ENCODE measurements around the gene NUDT3. TPM values are rescaled to one million over a fixed set of nuclear protein-coding genes. Genes with fewer than 3 reads are reported as not detected.

The NUDT3 gene
- total RNA-seq, 1 donor from 2014 or later: 16.7 TPM

GRCh38 chr6:34390531-34391472 is 1.7 kb downstream of the NUDT3 start:
- H3K36me3 ChIP-seq (ENCODE audit: insufficient read depth, low read length): no peaks in the 10 kb centered on the region
- no peak for FAIRE-seq
- TF ChIP-seq, protein P1, sequence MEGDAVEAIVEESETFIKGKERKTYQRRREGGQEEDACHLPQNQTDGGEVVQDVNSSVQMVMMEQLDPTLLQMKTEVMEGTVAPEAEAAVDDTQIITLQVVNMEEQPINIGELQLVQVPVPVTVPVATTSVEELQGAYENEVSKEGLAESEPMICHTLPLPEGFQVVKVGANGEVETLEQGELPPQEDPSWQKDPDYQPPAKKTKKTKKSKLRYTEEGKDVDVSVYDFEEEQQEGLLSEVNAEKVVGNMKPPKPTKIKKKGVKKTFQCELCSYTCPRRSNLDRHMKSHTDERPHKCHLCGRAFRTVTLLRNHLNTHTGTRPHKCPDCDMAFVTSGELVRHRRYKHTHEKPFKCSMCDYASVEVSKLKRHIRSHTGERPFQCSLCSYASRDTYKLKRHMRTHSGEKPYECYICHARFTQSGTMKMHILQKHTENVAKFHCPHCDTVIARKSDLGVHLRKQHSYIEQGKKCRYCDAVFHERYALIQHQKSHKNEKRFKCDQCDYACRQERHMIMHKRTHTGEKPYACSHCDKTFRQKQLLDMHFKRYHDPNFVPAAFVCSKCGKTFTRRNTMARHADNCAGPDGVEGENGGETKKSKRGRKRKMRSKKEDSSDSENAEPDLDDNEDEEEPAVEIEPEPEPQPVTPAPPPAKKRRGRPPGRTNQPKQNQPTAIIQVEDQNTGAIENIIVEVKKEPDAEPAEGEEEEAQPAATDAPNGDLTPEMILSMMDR (IDR thresholded peaks at IDR 0.05; ENCODE audit: insufficient read depth, low read depth, low read length): no peak
- TF ChIP-seq EZH2 (IDR thresholded peaks at IDR 0.05; ENCODE audit: insufficient read depth, low read length): no peak
- H3K9ac ChIP-seq (ENCODE audit: low read length): peak overlapping the region; percentile 92
- H3K27ac Mint-ChIP-seq (ENCODE audit: unreplicated experiment): no peak overlapping the region
- peaks cover 7% of the 10 kb centered on the region for H3K4me1 ChIP-seq (ENCODE audit: insufficient read depth, low read length)
- peak overlapping the region; percentile 51 for H2AFZ ChIP-seq (ENCODE audit: low read depth, low read length)
- peaks cover 72% of the 10 kb centered on the region for H3K79me2 ChIP-seq (ENCODE audit: insufficient read depth, low read length)
- no peaks in the 10 kb centered on the region for H3K27me3 ChIP-seq (ENCODE audit: insufficient read depth, low read length)
- no peaks in the 10 kb centered on the region for H3K9me3 ChIP-seq (ENCODE audit: insufficient read depth, low read depth, low read length)
- H3K36me3 Mint-ChIP-seq (ENCODE audit: low read depth, unreplicated experiment): no peaks in the 10 kb centered on the region
- no peaks in the 10 kb centered on the region for H3K27me3 Mint-ChIP-seq (ENCODE audit: low read depth, unreplicated experiment)
- H3K4me3 Mint-ChIP-seq (ENCODE audit: unreplicated experiment): no peak overlapping the region
- peak overlapping the region; percentile 77 for H3K4me3 ChIP-seq (ENCODE audit: insufficient read depth, low read depth, low read length)
- H4K20me1 ChIP-seq (ENCODE audit: insufficient read depth, low read length): peaks cover 48% of the 10 kb centered on the region
- H3K27ac ChIP-seq (ENCODE audit: low read depth, low read length): peak overlapping the region; percentile 78
- H3K4me1 Mint-ChIP-seq (ENCODE audit: low read depth, unreplicated experiment): peaks cover 9% of the 10 kb centered on the region
- H3K4me2 ChIP-seq (ENCODE audit: low read length): peak overlapping the region; percentile 94
- peaks cover under 1% of the 10 kb centered on the region for H3K9me3 Mint-ChIP-seq (ENCODE audit: unreplicated experiment)
- peak; percentile 67 for DNase-seq (ENCODE audit: low read depth)

- Mint-ChIP-seq H3K4me1 (ENCODE audit: low read depth, unreplicated experiment) (peaks cover 15% of the 10 kb centered on the region), H3K4me3 (ENCODE audit: unreplicated experiment) (peak overlapping the region; percentile 50), H3K36me3 (ENCODE audit: low read depth, unreplicated experiment) (no peaks in the 10 kb centered on the region), H3K27ac (ENCODE audit: unreplicated experiment) (peak overlapping the region; percentile 50), H3K9me3 (ENCODE audit: unreplicated experiment) (no peaks in the 10 kb centered on the region), H3K27me3 (ENCODE audit: low read depth, unreplicated experiment) (no peaks in the 10 kb centered on the region)
- Histone ChIP-seq H3K27ac (ENCODE audit: low read depth, low read length) (no peak overlapping the region), H3K4me2 (ENCODE audit: low read length) (no peak overlapping the region), H3K9ac (ENCODE audit: low read length) (no peak overlapping the region), H3K36me3 (ENCODE audit: insufficient read depth, low read length) (no peaks in the 10 kb centered on the region), H4K20me1 (ENCODE audit: insufficient read depth, low read length) (peaks cover 62% of the 10 kb centered on the region), H3K79me2 (ENCODE audit: insufficient read depth, low read length) (peaks cover 90% of the 10 kb centered on the region), H3K27me3 (ENCODE audit: insufficient read depth, low read length) (no peaks in the 10 kb centered on the region), H2AFZ (ENCODE audit: low read depth, low read length) (no peak overlapping the region), H3K9me3 (ENCODE audit: insufficient read depth, low read depth, low read length) (no peaks in the 10 kb centered on the region), H3K4me3 (ENCODE audit: insufficient read depth, low read depth, low read length) (no peak overlapping the region), H3K4me1 (ENCODE audit: insufficient read depth, low read length) (peaks cover 7% of the 10 kb centered on the region)
- FAIRE-seq (no peak), DNase-seq (ENCODE audit: low read depth) (no peak)
- TF ChIP-seq, protein P1 (IDR thresholded peaks at IDR 0.05; ENCODE audit: insufficient read depth, low read depth, low read length): no peak
- TF ChIP-seq EZH2 (IDR thresholded peaks at IDR 0.05; ENCODE audit: insufficient read depth, low read length): no peak
Observed at GRCh38 chr6:34389034-34389433, 3.4 kb downstream of the NUDT3 start.

DNA sequence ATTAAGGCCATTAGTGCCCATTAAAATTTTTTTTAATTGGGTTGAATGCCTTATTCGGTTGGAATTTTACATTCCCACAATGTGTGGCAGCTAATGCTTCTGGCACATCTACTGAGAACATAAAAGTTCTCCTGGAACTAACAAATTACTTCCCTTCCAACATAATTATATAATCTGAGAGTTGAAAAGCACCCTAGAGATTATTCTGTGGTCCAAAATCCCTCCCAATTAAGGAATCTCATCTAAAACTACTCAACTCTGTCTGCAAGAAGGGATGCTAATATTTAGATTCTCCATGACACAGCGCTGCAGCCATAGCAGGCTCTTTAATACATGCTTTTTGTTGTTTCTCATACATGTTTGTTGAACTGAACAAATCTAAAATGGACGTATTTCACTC is 4.0 kb downstream of the NUDT3 start:
- no peak overlapping the region for H3K4me2 ChIP-seq (ENCODE audit: low read length)
- H3K4me3 ChIP-seq (ENCODE audit: insufficient read depth, low read depth, low read length): no peak overlapping the region
- DNase-seq (ENCODE audit: low read depth): no peak
- H3K27me3 ChIP-seq (ENCODE audit: insufficient read depth, low read length): no peaks in the 10 kb centered on the region
- H3K9me3 ChIP-seq (ENCODE audit: insufficient read depth, low read depth, low read length): no peaks in the 10 kb centered on the region
- peaks cover 7% of the 10 kb centered on the region for H3K4me1 ChIP-seq (ENCODE audit: insufficient read depth, low read length)
- no peak for FAIRE-seq
- no peak overlapping the region for H3K9ac ChIP-seq (ENCODE audit: low read length)
- no peaks in the 10 kb centered on the region for H3K36me3 ChIP-seq (ENCODE audit: insufficient read depth, low read length)
- H3K27ac Mint-ChIP-seq (ENCODE audit: unreplicated experiment): no peak overlapping the region
- H4K20me1 ChIP-seq (ENCODE audit: insufficient read depth, low read length): peaks cover 68% of the 10 kb centered on the region
- no peak overlapping the region for H3K27ac ChIP-seq (ENCODE audit: low read depth, low read length)
- no peaks in the 10 kb centered on the region for H3K9me3 Mint-ChIP-seq (ENCODE audit: unreplicated experiment)
- H3K4me1 Mint-ChIP-seq (ENCODE audit: low read depth, unreplicated experiment): peaks cover 16% of the 10 kb centered on the region
- peaks cover 96% of the 10 kb centered on the region for H3K79me2 ChIP-seq (ENCODE audit: insufficient read depth, low read length)
- H3K36me3 Mint-ChIP-seq (ENCODE audit: low read depth, unreplicated experiment): no peaks in the 10 kb centered on the region
- H2AFZ ChIP-seq (ENCODE audit: low read depth, low read length): no peak overlapping the region
- TF ChIP-seq EZH2 (IDR thresholded peaks at IDR 0.05; ENCODE audit: insufficient read depth, low read length): no peak
- TF ChIP-seq, protein P1 (IDR thresholded peaks at IDR 0.05; ENCODE audit: insufficient read depth, low read depth, low read length): no peak
- no peak overlapping the region for H3K4me3 Mint-ChIP-seq (ENCODE audit: unreplicated experiment)
- no peaks in the 10 kb centered on the region for H3K27me3 Mint-ChIP-seq (ENCODE audit: low read depth, unreplicated experiment)

All from astrocyte (in vitro differentiated cells and primary cell).